NCI-H128 (cell line): Measurements from ENCODE around the gene MAP4.

ENCODE experiments used
- DNase-seq: peaks from one replicate; lab custom pipeline; 2025; ENCODE audit not compliant: unreplicated experiment; lab: John Stamatoyannopoulos, UW

The MAP4 gene

GRCh38 chr3:47867451-47868044 lies 148.7 kb downstream of the MAP4 start:
- no peak for DNase-seq

GRCh38 chr3:47865192-47865591 lies 151.0 kb downstream of the MAP4 start:
- DNase-seq = no peak

GRCh38 chr3:47863391-47864128 lies 152.7 kb downstream of the MAP4 start:
- DNase-seq = no peak

GRCh38 chr3:47859956-47860605 lies 156.1 kb downstream of the MAP4 start:
- no peak for DNase-seq

GRCh38 chr3:47857151-47857550 lies 159.1 kb downstream of the MAP4 start:
- DNase-seq = no peak

DNA sequence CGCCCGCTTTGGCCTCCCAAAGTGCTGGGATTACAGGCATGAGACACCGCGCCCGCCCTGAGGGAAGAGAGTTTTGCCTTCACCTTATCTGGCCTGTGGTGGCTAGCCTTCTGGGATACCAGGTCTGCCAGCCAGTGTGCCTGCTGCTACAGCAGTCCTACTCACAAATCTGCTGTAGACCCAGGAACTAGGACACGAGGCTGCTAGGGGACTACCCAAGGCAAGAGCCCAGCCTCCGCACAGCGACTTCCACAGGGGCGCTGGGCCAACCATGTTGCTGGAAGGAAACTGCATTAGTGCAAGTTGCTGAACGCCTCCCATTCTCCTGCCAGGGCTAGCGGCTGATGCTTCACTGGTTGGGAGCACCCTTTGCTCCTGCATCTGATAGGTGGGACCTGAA lies 159.5 kb downstream of the MAP4 start:
- DNase-seq = no peak

DNA sequence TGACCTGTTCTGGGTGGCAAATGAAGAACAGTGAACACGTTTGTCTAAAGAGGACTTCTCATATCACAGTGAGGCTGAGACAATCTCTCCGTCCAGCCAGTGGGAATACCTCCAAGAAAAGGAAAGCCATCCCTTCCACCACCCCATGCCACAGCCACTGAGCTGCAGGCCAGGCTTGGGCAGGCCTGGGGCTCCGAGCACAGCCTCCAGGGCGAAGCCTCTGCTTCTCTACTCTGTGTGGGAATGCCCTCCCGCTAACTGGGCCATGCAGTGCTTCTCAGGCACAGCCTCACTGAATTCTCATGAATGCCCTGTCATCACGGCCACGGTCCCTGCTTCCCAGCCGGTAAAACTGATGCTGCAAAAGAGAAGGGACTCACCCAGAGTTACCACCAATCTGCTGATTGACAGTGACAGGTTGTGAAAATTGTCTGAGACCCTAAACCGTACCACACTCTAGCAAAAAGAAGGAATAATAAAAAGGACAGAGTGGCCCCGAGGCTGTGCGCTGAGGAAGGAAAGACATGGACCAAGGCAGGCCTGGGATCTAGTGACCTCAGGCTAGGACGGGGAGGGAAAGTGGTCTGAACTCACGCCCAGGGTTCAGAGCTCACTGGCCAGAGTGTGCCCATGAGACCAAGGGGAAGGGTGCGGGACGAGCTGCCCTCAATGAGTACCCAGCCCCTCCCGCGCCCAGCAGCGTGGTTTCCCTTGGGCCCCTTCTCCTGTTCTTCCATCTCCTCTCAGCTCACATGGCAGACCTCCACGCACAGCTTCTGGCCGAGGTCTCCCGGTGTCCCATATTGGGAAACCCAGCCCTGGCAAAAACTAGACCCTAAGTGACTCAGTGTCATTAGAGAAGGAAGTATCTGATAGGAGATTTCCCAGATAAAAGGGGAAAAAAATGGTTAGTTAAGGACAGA lies 160.5 kb downstream of the MAP4 start:
- DNase-seq = no peak

DNA sequence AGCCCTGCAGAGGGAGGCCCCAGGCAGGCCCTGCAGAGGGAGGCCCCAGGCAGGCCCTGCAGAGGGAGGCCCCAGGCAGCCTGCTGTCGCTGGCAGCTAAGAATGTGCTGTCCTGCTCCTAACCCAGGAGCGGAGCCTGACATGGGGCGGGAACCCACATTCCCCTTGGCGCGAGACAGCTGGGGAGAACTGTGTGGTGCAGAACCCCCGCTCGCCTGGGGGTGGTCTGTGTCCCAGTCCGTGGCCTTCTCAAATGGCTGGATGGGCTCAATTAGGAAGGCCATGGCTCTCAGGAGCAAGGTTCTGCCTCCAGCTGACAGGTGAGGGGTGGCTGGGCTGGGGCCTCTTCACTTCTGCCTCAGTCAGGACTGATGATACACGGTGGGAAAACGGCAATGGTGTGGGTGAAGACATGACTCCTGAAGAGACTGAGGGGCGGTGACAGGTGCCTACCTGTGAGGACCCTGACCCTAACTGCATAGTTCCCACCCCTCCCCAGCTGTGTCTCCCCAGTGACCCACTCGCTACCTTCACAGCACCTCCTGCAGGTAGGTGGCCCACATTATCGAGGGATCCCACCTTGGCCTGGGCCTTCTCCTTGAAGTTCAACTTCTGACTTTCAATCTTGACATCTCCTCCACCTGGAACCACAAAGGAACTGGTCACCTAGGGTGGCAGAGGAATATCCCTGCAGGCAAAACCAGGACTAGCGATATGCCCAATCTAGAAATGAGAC lies 161.3 kb downstream of the MAP4 start:
- no peak for DNase-seq

GRCh38 chr3:47854267-47854666 lies 161.9 kb downstream of the MAP4 start:
- DNase-seq = no peak

GRCh38 chr3:47852604-47853602 lies 163.3 kb downstream of the MAP4 start:
- no peak for DNase-seq

DNA sequence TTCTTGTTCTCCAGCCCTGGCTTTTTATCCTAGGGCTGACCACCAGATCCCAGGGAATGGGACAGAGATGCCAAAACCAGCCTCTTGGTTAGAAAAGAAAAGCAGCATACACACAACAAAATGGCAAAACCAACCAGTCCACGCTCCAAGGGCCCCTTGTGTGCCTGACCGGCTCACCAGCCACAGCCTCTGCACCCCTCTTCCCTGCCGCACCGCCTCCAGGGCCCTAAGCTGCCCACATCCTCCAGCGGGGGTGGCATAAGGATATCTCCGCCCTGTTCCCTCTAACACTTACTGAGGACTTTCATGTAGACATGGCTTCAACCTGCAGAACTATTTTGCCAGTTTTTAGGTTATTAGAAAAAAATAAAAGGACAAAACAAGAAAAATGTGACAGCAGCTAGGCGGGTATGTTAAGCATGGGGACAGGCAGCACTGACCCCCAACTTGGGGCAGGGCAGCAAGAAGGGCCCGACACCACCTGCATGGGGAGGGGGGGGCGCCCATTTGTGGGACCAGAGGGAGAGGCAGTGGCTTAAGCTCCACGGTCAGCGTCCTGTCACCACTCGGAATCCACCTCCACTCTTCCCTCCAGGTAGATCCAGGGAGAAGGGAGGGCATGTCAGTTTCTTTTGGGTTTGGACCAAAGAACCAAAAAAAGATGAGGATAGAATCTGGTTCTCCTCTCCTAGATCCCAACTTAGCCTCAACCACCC lies 164.2 kb downstream of the MAP4 start:
- no peak for DNase-seq

GRCh38 chr3:47850564-47851410 lies 165.4 kb downstream of the MAP4 start:
- no peak for DNase-seq

GRCh38 chr3:47849699-47850563 lies 166.3 kb downstream of the MAP4 start:
- no peak for DNase-seq

DNA sequence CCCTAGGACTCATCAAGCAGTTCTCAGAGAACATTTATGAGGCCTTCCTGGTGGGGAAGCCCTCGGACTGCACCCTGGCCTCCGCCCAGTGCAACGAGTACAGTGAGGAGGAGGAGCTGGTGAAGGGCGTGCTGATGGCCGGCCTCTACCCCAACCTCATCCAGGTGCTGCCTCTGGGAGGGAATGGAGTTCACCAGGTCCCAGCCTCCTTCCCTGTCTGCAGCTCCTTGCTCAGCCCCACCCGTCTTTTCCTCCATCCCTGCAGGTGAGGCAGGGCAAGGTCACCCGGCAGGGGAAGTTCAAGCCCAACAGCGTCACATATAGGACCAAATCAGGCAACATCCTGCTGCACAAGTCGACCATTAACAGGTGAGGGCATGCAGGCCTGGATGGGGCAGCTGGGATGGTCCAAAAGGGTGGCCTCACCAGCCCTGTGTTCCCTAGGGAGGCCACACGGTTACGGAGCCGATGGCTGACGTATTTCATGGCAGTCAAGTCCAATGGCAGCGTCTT lies 167.0 kb downstream of the MAP4 start:
- no peak for DNase-seq

- DNase-seq = no peak
Measured at GRCh38 chr3:47848599-47849117, 167.6 kb downstream of the MAP4 start.

DNA sequence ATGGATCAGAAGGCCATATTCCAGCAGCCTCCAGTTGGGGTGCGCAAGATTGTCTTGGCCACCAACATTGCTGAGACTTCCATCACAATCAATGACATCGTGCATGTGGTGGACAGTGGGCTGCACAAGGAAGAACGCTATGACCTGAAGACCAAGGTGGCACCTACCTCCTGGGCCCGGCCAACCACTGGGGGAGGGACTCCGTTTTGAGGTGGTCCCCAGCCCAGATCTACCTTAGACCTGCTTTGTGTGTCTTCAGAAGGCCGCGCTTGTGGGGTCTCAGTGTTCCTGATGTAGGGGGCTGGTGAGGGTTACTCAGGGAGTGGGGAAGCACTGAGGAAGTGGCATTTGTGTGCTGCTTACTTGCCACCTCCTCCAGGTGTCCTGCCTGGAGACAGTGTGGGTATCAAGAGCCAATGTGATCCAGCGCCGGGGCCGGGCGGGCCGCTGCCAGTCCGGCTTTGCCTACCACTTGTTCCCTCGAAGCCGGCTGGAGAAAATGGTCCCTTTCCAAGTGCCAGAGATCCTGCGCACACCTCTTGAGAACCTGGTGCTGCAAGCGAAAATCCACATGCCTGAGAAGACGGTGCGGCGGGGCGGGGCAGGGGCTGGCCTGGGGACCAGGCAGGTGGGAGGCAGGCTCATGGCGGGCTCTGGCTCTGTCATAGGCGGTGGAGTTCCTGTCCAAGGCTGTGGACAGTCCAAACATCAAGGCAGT lies 168.3 kb downstream of the MAP4 start:
- no peak for DNase-seq
